GM12878 (cell line): ENCODE results near the gene PRSS12. TPM values are rescaled to one million over a fixed set of nuclear protein-coding genes. Genes with fewer than 3 reads are reported as not detected.

Experiments
- ATAC-seq: fragments of 200-7000 bp; cut with Tn5 transposase; 3 replicates; pipeline ENCODE4 v1.9.1; 2020; ENCODE audit warnings: mild to moderate bottlenecking, moderate library complexity
- BruUV-seq: library from RNA; stranded (reverse); fragments of 400-500 nt; replicated peaks from 2 replicates; lab custom pipeline; 2021; lab: Mats Ljungman, UMichigan
- CTCF ChIA-PET: fragments of 300-600 bp; sonication (Branson Sonifier 250); formaldehyde crosslinking; extraction: SDS; loops from one replicate; lab custom pipeline; 2021; ENCODE audit warnings: inconsistent platforms; lab: Yijun Ruan, JAX
- POLR2A ChIA-PET: fragments of 350-600 bp; formaldehyde crosslinking; extraction: SDS; loops from one replicate; lab custom pipeline; 2021; ENCODE audit warnings: inconsistent platforms; lab: Charles Lee
- RAD21 ChIA-PET: fragments of 300-600 bp; sonication (Branson Sonifier 250); formaldehyde crosslinking; loops from one replicate; lab custom pipeline; 2023; ENCODE audit warnings: antibody characterized with exemption; ENCODE audit not compliant: unreplicated experiment; lab: Charles Lee
- SMC1A ChIA-PET: fragments of 300-600 bp; sonication (Branson Sonifier 250); formaldehyde crosslinking; loops from one replicate; lab custom pipeline; 2023; ENCODE audit not compliant: unreplicated experiment, uncharacterized antibody; lab: Charles Lee
- DNase-seq: peaks from one replicate; pipeline ENCODE4 v3.0.0-alpha.2; 2011; ENCODE audit warnings: low read depth, low spot score
- FAIRE-seq: peaks from 3 replicates; lab custom pipeline; 2011; peaks lifted over from hg19 to GRCh38; lab: Jason Lieb, UNC
- H2AFZ ChIP-seq: 2 replicates; pipeline ENCODE4 v1.6.0; 2011; ENCODE audit warnings: low read depth, low read length, control low read depth; ENCODE audit not compliant: control insufficient read depth
- H3K27ac ChIP-seq: 2 replicates; pipeline ENCODE4 v1.5.1; 2011; ENCODE audit warnings: control low read depth; ENCODE audit not compliant: control insufficient read depth, insufficient read depth
- H3K27me3 ChIP-seq, 2 experiments: replicated peaks in 1 of 2; 2 replicates each; pipeline versions ENCODE4 v1.6.0 to v1.6.1; 2011; ENCODE audit warnings: low read length in 1 of 2; ENCODE audit not compliant: control insufficient read depth in 2 of 2, insufficient read depth in 2 of 2
- H3K36me3 ChIP-seq, 2 experiments: 2 replicates each; pipeline ENCODE4 v1.5.1; 2011; ENCODE audit warnings: low read length in 1 of 2; ENCODE audit not compliant: control insufficient read depth in 2 of 2, insufficient read depth in 2 of 2
- H3K4me1 ChIP-seq: 2 replicates; pipeline ENCODE4 v1.6.1; 2011; ENCODE audit warnings: mild to moderate bottlenecking, low read length, moderate library complexity, mixed read lengths; ENCODE audit not compliant: control insufficient read depth, insufficient read depth
- H3K4me2 ChIP-seq: 2 replicates; pipeline ENCODE4 v1.6.0; 2011; ENCODE audit warnings: control low read depth; ENCODE audit not compliant: control insufficient read depth, insufficient read depth
- H3K4me3 ChIP-seq: fragments of 200-600 bp; sonication (generic); 2 replicates; pipeline ENCODE4 v1.5.1; 2016
- H3K79me2 ChIP-seq: 2 replicates; pipeline ENCODE4 v1.6.0; 2011; ENCODE audit warnings: low read length; ENCODE audit not compliant: control insufficient read depth, insufficient read depth
- H3K9ac ChIP-seq: 2 replicates; pipeline ENCODE4 v1.8.0; 2011; ENCODE audit warnings: low read length, control low read depth, mixed read lengths; ENCODE audit not compliant: control insufficient read depth, insufficient read depth
- H3K9me3 ChIP-seq: replicated peaks from 3 replicates; pipeline ENCODE4 v1.5.1; 2011; ENCODE audit warnings: mild to moderate bottlenecking, low read length; ENCODE audit not compliant: control insufficient read depth, insufficient read depth
- H4K20me1 ChIP-seq: 2 replicates; pipeline ENCODE4 v1.6.0; 2011; ENCODE audit not compliant: control insufficient read depth, insufficient read depth
- BRCA1 ChIP-seq: IDR thresholded peaks from 2 replicates; pipeline ENCODE4 v1.6.1; 2011; ENCODE audit warnings: low read depth, low read length, improper control_type of control experiment
- RB1 ChIP-seq: fragments of 450-650 bp; formaldehyde crosslinking; IDR thresholded peaks from 2 replicates; pipeline ENCODE4 v1.6.1; 2017; ENCODE audit warnings: mild to moderate bottlenecking, borderline replicate concordance
- RUNX3 ChIP-seq: IDR thresholded peaks from 2 replicates; pipeline ENCODE4 v1.6.1; 2012; ENCODE audit warnings: low read length, inconsistent platforms
- SMC3 ChIP-seq: IDR thresholded peaks from 2 replicates; pipeline ENCODE4 v1.6.1; 2011; ENCODE audit warnings: low read length, improper control_type of control experiment, borderline replicate concordance
- WGBS: methylation state at CpG from one replicate; pipeline ENCODE4 v1.1.6; 2016; ENCODE audit warnings: low lambda C conversion rate; ENCODE audit not compliant: insufficient replicate concordance, insufficient coverage; ENCODE audit errors: missing lambda C conversion rate; 5-methylcytosine and 5-hydroxymethylcytosine counted together
- in situ Hi-C: fragments of 300-500 bp; cut with MboI; formaldehyde crosslinking; loops from 9 replicates; pipeline ENCODE4 v1.14.3; 2018; ENCODE audit warnings: mixed read lengths
- intact Hi-C: fragments of 100-400 bp; cut with micrococcal nuclease; formaldehyde crosslinking; loops from one replicate; pipeline ENCODE4 v1.14.2; 2022; ENCODE audit not compliant: unreplicated experiment
- polyA plus RNA-seq, 11 experiments: library from polyadenylated mRNA; depleted of rRNA in 4 of 11; unstranded in 6 of 11; stranded (reverse) in 5 of 11; fragments of >200 nt; fragmentation: Nextera tagmentation in 4 of 11; fragmentation: Illumina TruSeq in 1 of 11; extraction: Ambion mirVana in 4 of 11; extraction: Trizol in 1 of 11; gene quantifications; 1 replicate in 1 of 11; 2 replicates in 10 of 11; pipeline versions ENCODE4 v1.2.1 to v1.2.3, GENCODE V29; 2011 to 2016; ENCODE audit warnings: inconsistent platforms in 2 of 11, missing spikeins in 2 of 11, low read depth in 1 of 11
- total RNA-seq, 4 experiments: library from RNA; depleted of rRNA in 3 of 4; stranded (reverse); fragments of >200 nt in 3 of 4; fragmentation: Illumina TruSeq in 1 of 4; extraction: Trizol in 1 of 4; gene quantifications; 2 replicates each; pipeline versions ENCODE4 v1.2.1 to v1.2.3, GENCODE V29; 2013 to 2021
- TF ChIP-seq, protein P1 (sequence below): fragments of 450-650 bp; IDR thresholded peaks from 2 replicates; pipeline ENCODE4 v1.6.1; 2017; ENCODE audit warnings: antibody characterized with exemption, mild to moderate bottlenecking, moderate library complexity

Gene PRSS12
- total and polyA plus RNA-seq, 10 of the 15 experiments (the other 5 are each of a cell fraction or from before 2014, with no cell fraction given), result 0.04 to 0.34 (median 0.11) TPM; not detected in 2

GRCh38 chr4:118322831-118323502 lies 29.8 kb downstream of the PRSS12 start:
- DNase-seq, result no peak
- no peak overlapping the region for H3K4me2 ChIP-seq
- POLR2A ChIA-PET, result no interaction called here
- RAD21 ChIA-PET, result no interaction called here
- H3K9me3 ChIP-seq, result no peaks in the 10 kb centered on the region
- intact Hi-C loops (no loop called here), in situ Hi-C loops (no loop called here)
- no peaks in the 10 kb centered on the region for H3K4me1 ChIP-seq
- no TSS peak for BruUV-seq
- SMC1A ChIA-PET, result no interaction called here
- no peak overlapping the region for H3K9ac ChIP-seq
- CTCF ChIA-PET, result no interaction called here
- H3K27ac ChIP-seq, result no peak overlapping the region
- 41% methylated on average over 5 of the region's 5 CpGs for WGBS
- FAIRE-seq, result no peak
- no peaks in the 10 kb centered on the region for H3K36me3 ChIP-seq
- no peaks in the 10 kb centered on the region for H3K27me3 ChIP-seq
- ATAC-seq, result no peak
- H3K79me2 ChIP-seq, result no peaks in the 10 kb centered on the region
- no peaks in the 10 kb centered on the region for H4K20me1 ChIP-seq
- no peak for TF ChIP-seq RB1
- TF ChIP-seq, protein P1, sequence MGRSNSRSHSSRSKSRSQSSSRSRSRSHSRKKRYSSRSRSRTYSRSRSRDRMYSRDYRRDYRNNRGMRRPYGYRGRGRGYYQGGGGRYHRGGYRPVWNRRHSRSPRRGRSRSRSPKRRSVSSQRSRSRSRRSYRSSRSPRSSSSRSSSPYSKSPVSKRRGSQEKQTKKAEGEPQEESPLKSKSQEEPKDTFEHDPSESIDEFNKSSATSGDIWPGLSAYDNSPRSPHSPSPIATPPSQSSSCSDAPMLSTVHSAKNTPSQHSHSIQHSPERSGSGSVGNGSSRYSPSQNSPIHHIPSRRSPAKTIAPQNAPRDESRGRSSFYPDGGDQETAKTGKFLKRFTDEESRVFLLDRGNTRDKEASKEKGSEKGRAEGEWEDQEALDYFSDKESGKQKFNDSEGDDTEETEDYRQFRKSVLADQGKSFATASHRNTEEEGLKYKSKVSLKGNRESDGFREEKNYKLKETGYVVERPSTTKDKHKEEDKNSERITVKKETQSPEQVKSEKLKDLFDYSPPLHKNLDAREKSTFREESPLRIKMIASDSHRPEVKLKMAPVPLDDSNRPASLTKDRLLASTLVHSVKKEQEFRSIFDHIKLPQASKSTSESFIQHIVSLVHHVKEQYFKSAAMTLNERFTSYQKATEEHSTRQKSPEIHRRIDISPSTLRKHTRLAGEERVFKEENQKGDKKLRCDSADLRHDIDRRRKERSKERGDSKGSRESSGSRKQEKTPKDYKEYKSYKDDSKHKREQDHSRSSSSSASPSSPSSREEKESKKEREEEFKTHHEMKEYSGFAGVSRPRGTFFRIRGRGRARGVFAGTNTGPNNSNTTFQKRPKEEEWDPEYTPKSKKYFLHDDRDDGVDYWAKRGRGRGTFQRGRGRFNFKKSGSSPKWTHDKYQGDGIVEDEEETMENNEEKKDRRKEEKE, result no peak
- TF ChIP-seq RUNX3, result no peak
- TF ChIP-seq BRCA1, result no peak
- no peak for TF ChIP-seq SMC3
- TF ChIP-seq, all 136 proteins: peak for 0
- Histone ChIP-seq H3K4me3 (no peak overlapping the region), H2AFZ (no peak overlapping the region)
